Liver (tissue), 3 donors: ENCODE measurements around the gene MRAP2.

Experiments used
- ATF3 ChIP-seq: IDR thresholded peaks from 2 replicates; pipeline ENCODE4 v1.6.1; 2016; ENCODE audit warnings: antibody characterized with exemption
- CTCF ChIP-seq: fragments of 150-350 bp; IDR thresholded peaks from 2 replicates; pipeline ENCODE4 v1.5.1; 2017; ENCODE audit warnings: improper control_type of control experiment, low read depth, low read length; ENCODE audit not compliant: missing input control
- EGR1 ChIP-seq, 2 donors: IDR thresholded peaks; 2 replicates each; pipeline ENCODE4 v1.6.1; 2016 to 2018; ENCODE audit warnings: antibody characterized with exemption in 2 of 2, low read depth in 2 of 2
- FOXA1 ChIP-seq: IDR thresholded peaks from 2 replicates; pipeline ENCODE4 v1.6.1; 2016; ENCODE audit warnings: antibody characterized with exemption
- GABPA ChIP-seq, 2 donors: IDR thresholded peaks in 1 of 2; conservative IDR thresholded peaks in 1 of 2; 2 replicates each; pipeline ENCODE4 v1.6.1; 2016; ENCODE audit warnings: antibody characterized with exemption in 2 of 2, mild to moderate bottlenecking in 1 of 2, moderate library complexity in 1 of 2
- HNF4A ChIP-seq, 2 donors: conservative IDR thresholded peaks; 2 replicates each; pipeline ENCODE4 v1.6.1; 2016; ENCODE audit warnings: antibody characterized with exemption in 2 of 2, mild to moderate bottlenecking in 2 of 2
- JUND ChIP-seq, 2 donors: IDR thresholded peaks; 2 replicates each; pipeline ENCODE4 v1.6.1; 2016; ENCODE audit warnings: antibody characterized with exemption in 2 of 2
- MAX ChIP-seq: IDR thresholded peaks from 2 replicates; pipeline ENCODE4 v1.6.1; 2016; ENCODE audit warnings: antibody characterized with exemption
- RAD21 ChIP-seq, 2 donors: IDR thresholded peaks; 2 replicates each; pipeline ENCODE4 v1.6.1; 2016; ENCODE audit warnings: antibody characterized with exemption in 2 of 2, mild to moderate bottlenecking in 2 of 2
- REST ChIP-seq: IDR thresholded peaks from 2 replicates; pipeline ENCODE4 v1.6.1; 2016; ENCODE audit warnings: antibody characterized with exemption, mild to moderate bottlenecking
- SP1 ChIP-seq: IDR thresholded peaks from 2 replicates; pipeline ENCODE4 v1.6.1; 2018; ENCODE audit warnings: antibody characterized with exemption, mild to moderate bottlenecking
- TAF1 ChIP-seq: conservative IDR thresholded peaks from 2 replicates; pipeline ENCODE4 v1.6.1; 2016; ENCODE audit warnings: antibody characterized with exemption, mild to moderate bottlenecking
- YY1 ChIP-seq: IDR thresholded peaks from 2 replicates; pipeline ENCODE4 v1.6.1; 2016; ENCODE audit warnings: antibody characterized with exemption, mild to moderate bottlenecking
- ZBTB33 ChIP-seq: IDR thresholded peaks from 2 replicates; pipeline ENCODE4 v1.6.1; 2016; ENCODE audit warnings: antibody characterized with exemption
- donor health status: healthy.
- donor health status: healthy.

DNA sequence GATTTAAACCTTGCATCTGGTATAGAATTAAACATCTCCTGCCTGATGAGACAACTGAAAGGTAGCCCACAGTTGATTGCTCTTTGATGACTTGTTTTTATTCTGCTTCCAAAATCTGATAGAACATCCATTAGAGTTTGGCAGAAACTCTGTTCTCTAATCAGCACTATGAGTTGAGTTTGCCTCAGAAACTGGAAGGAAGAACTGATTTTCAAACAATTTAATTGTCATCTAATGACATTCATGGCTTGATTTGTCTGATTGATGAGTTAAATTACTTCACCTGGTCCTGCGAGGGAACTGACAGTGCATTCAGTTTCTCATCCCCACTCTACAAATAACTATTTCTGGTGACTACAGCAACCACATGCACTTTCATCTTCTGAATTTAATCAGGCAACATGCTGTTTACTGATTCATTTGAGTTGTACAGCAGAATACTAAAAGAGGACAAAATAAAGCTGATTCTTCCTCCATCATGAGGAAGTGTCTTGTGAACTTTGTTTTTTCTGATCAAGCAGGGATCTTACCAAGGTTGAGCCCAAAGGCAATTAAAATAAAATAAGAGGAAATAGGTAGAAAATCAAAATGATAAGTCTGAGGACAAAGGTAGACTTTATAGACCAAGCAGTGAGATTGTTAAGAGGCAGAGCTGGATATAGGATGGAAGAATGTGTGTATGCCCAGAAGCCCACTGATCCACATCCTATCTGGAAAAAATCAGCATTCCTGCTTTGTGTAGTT is 15.7 kb upstream of the MRAP2 start:
- TF ChIP-seq CTCF (no peak), REST (no peak), GABPA (IDR thresholded peaks at IDR 0.05 in 1 of 2, conservative IDR thresholded peaks at IDR 0.05 in 1 of 2) (no peak), RAD21 (IDR thresholded peaks at IDR 0.05) (no peak), TAF1 (no peak), MAX (no peak), FOXA1 (no peak), JUND (IDR thresholded peaks at IDR 0.05) (no peak), ATF3 (no peak), ZBTB33 (no peak), YY1 (no peak), EGR1 (IDR thresholded peaks at IDR 0.05; ENCODE audit: low read depth in 2 of 2) (no peak), HNF4A (conservative IDR thresholded peaks at IDR 0.05) (no peak), SP1 (no peak)
